Left lung (tissue), 10 donors: ENCODE measurements around the gene TPRA1. TPM values are rescaled to one million over a fixed set of nuclear protein-coding genes. Genes with fewer than 3 reads are reported as not detected.

ENCODE experiments used
- ATAC-seq: fragments of 200-7000 bp; cut with Tn5 transposase; one replicate; pipeline ENCODE4 v1.9.1; 2020; ENCODE audit warnings: moderate library complexity
- DNase-seq, 4 donors: peaks; one replicate each; pipeline ENCODE4 v3.0.0-alpha.2; 2013 to 2020
- H3K27ac ChIP-seq, 2 donors: fragments of 200-600 bp; sonication (generic) in 1 of 2; one replicate each; pipeline versions ENCODE4 v1.5.0 to v1.8.0; 2020 to 2021
- H3K27me3 ChIP-seq, 2 donors: fragments of 200-600 bp; sonication (generic) in 1 of 2; one replicate each; pipeline versions ENCODE4 v1.5.0 to v1.8.0; 2020 to 2021
- H3K36me3 ChIP-seq, 2 donors: fragments of 200-600 bp; sonication (generic) in 1 of 2; one replicate each; pipeline versions ENCODE4 v1.5.0 to v1.8.0; 2020 to 2021
- H3K4me1 ChIP-seq, 2 donors: fragments of 200-600 bp; one replicate each; pipeline ENCODE4 v1.8.0; 2021
- H3K4me3 ChIP-seq, 2 donors: fragments of 200-600 bp; sonication (generic) in 1 of 2; one replicate each; pipeline versions ENCODE4 v1.5.0 to v1.8.0; 2020 to 2021; ENCODE audit warnings: mild to moderate bottlenecking in 1 of 2
- H3K9me3 ChIP-seq, 2 donors: fragments of 200-600 bp; sonication (generic) in 1 of 2; one replicate each; pipeline versions ENCODE4 v1.5.0 to v1.8.0; 2020 to 2021
- intact Hi-C, 2 donors: fragments of 100-400 bp; cut with DNase I; formaldehyde crosslinking; loops; one replicate each; pipeline versions ENCODE4 v1.11.2 to v1.14.2; 2022
- polyA plus RNA-seq, 6 donors: library from polyadenylated mRNA; unstranded; fragments of 120-200 nt; gene quantifications; one replicate each; pipeline ENCODE4 v1.2.1, GENCODE V29; 2013; ENCODE audit not compliant: insufficient read length in 6 of 6
- total RNA-seq, 2 donors: library from RNA; stranded (reverse); fragmentation: NEBNext Ultra II Directional; extraction: Animal tissue kit (Norgen Biotek cat#: 25700); gene quantifications; one replicate each; pipeline ENCODE4 v1.2.1, GENCODE V29; 2021
- TF ChIP-seq, protein P1 (sequence below), 2 donors: fragments of 200-600 bp; sonication (generic) in 1 of 2; IDR thresholded peaks; one replicate each; pipeline versions ENCODE4 v1.5.0 to v1.8.0; 2021; ENCODE audit warnings: antibody characterized with exemption in 2 of 2
- donor health status: DM: no; HTN: yes; CAD: no.
- donor health status: DM: no; HTN: no; CAD: no.

Gene TPRA1
- total and polyA plus RNA-seq, 8 donors = 25.1 to 40.5 (median 32.0) TPM

DNA sequence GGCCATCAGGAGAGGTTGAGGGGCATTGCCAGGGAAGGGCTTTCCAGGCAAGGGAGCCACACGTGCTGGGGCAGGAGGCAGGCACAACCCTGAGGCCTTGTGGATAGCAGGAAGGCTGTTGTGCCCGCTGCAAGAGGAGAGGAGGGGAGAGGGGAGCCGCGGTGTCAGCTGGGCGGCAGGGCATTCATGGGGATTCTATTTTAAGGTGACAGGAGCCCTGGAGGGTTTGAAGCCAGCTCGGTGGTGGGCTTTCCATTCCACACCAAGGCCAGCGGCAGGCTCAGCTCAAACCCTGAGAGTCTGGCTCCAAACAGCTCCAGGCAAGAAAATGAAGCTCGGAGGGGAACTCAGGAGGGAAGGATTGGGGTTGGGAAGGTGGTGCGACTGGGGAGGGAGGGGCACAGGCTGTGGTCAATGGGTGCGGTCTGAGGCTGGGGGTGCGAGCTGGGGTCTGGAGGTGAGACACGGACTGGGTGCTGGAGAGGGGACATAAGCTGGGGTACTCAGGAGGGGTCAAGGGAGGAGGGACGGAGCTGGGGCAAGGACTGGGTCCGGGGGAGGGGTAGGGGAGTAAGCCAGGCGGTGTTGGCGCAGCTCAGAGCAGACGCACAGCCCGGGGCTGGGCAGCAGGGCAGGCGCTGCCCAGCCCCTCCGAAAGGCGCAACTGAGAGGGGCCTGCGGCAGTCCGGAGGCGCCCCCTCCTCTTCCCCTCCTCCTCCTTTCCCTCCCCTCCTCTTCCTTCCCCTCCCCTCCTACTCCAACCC lies 43.4 kb downstream of the TPRA1 start:
- Histone ChIP-seq H3K27me3 (no peaks in the 10 kb centered on the region), H3K9me3 (no peaks in the 10 kb centered on the region), H3K36me3 (no peaks in the 10 kb centered on the region), H3K4me1 (peaks cover 0 to 20% of the 10 kb centered on the region in 2 donors), H3K4me3 (peak overlapping the region; percentile 37 to 52), H3K27ac (no peak overlapping the region)
- ATAC-seq (peak; percentile 1), DNase-seq (peak in 2 of 4 donors; percentile 10 to 66)
- intact Hi-C loops = no loop called here
- TF ChIP-seq, protein P1, sequence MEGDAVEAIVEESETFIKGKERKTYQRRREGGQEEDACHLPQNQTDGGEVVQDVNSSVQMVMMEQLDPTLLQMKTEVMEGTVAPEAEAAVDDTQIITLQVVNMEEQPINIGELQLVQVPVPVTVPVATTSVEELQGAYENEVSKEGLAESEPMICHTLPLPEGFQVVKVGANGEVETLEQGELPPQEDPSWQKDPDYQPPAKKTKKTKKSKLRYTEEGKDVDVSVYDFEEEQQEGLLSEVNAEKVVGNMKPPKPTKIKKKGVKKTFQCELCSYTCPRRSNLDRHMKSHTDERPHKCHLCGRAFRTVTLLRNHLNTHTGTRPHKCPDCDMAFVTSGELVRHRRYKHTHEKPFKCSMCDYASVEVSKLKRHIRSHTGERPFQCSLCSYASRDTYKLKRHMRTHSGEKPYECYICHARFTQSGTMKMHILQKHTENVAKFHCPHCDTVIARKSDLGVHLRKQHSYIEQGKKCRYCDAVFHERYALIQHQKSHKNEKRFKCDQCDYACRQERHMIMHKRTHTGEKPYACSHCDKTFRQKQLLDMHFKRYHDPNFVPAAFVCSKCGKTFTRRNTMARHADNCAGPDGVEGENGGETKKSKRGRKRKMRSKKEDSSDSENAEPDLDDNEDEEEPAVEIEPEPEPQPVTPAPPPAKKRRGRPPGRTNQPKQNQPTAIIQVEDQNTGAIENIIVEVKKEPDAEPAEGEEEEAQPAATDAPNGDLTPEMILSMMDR (IDR thresholded peaks at IDR 0.05) = no peak

DNA sequence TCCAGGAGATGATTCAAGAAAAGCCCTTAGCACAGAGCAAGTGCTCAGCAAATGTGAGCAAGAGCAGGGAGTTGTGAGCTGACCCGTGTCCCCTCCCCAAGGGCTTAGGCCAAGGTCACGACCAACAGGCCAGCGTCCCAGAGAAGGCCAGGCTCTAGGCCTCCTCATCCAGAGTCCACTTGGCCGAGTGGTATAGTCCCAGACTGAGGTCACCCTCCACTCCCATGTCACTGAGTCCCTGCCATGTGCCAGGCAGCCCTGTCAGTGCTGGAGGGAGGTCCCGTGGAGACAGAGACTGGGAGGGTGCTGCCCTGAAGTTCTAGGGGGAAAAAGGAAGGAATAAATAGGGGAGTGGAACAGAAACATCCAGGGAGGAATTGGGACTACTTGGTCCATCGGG lies 44.0 kb downstream of the TPRA1 start:
- Histone ChIP-seq H3K4me3 (no peak overlapping the region), H3K9me3 (no peaks in the 10 kb centered on the region), H3K27ac (no peak overlapping the region), H3K4me1 (peaks cover 0 to 20% of the 10 kb centered on the region in 2 donors), H3K36me3 (no peaks in the 10 kb centered on the region), H3K27me3 (no peaks in the 10 kb centered on the region)
- intact Hi-C loops = no loop called here
- ATAC-seq (no peak), DNase-seq (peak in 1 of 4 donors; percentile 57)
- TF ChIP-seq, protein P1 (IDR thresholded peaks at IDR 0.05) = no peak

DNA sequence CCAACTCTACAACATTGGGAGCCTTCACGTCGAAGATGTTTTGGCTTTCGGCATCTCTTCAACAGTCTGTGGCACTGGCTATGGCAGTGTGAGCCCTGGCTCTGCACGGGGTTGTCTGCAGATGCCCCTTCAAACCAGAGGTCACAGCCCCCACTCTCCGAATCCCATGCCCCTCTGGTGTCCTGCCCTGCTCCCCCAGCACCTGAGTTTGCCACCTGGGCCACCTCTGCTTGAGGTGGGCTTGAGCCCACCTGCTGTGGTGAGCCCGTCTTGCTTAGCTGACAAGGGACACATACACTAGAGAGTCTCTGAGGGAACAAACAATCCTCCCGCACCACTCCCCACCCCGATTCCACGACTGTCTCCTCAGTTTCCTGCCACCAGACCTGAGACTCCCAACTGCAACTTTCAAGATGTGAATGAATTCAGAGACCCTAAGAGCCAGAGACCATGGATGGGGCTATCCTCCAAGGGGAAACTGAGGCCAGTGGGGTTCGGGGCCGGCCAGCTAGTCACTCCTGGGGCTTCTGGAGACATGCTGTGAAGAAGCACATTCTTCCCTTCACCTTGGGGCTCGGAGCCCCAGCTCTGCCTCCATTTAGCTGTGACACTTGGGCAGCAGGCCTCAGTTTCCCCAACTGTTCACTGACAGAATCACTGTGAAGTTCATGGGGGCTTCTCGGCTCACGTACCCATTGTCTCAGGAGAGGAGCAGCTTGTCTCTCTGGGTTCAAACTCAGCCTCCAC lies 44.6 kb downstream of the TPRA1 start:
- peak in 1 of 4 donors; percentile 62 for DNase-seq
- no peaks in the 10 kb centered on the region for H3K36me3 ChIP-seq
- TF ChIP-seq, protein P1 (IDR thresholded peaks at IDR 0.05) = no peak
- peaks cover 0 to 20% of the 10 kb centered on the region in 2 donors for H3K4me1 ChIP-seq
- H3K9me3 ChIP-seq = no peaks in the 10 kb centered on the region
- intact Hi-C loops = no loop called here
- no peak overlapping the region for H3K27ac ChIP-seq
- no peaks in the 10 kb centered on the region for H3K27me3 ChIP-seq
- H3K4me3 ChIP-seq = no peak overlapping the region
- ATAC-seq = no peak

DNA sequence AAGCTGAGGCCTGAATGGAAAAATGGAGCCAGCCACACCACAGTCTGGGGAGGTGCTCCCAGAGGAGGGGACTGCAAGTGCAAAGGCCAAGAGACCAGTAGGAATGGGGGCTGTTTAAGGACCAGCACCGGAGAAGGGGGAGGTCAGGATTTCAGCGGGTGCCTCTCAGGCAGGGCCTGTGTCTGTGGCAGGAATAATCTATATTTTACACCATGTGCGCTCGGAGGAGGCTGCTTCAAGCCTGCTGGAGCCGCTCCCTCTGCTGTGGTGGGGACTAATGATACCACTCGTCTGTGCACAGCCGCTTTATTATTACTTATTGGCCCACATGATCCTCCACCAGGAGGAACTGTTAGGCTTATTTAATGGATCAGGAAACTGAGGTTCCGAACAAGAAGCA lies 45.3 kb downstream of the TPRA1 start:
- no peaks in the 10 kb centered on the region for H3K36me3 ChIP-seq
- DNase-seq (peak in 1 of 4 donors; percentile 50), ATAC-seq (no peak)
- no peak overlapping the region for H3K4me3 ChIP-seq
- peaks cover 0 to 20% of the 10 kb centered on the region in 2 donors for H3K4me1 ChIP-seq
- H3K9me3 ChIP-seq = no peaks in the 10 kb centered on the region
- intact Hi-C loops = no loop called here
- TF ChIP-seq, protein P1 (IDR thresholded peaks at IDR 0.05) = no peak
- no peak overlapping the region for H3K27ac ChIP-seq
- no peaks in the 10 kb centered on the region for H3K27me3 ChIP-seq

DNA sequence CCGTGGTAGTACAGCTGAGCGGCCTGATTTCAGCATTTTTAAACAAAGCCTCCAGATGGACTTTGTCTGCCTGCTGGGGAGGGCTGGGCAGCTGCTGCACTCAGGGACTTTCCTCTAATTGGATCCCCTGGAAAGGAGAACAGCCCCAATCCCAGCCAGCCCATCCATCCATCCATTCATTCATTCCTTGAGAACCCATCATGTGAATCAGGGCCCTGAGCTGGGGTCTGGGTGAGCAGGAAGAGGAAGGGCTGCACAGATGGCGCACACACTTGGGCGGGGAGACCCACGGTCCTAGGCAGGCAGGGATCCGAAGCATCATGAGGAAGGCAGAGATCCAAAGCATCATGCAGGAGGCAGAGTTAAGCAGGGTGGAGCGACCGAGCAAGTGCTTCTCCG lies 45.7 kb downstream of the TPRA1 start:
- no peaks in the 10 kb centered on the region for H3K27me3 ChIP-seq
- H3K36me3 ChIP-seq = no peaks in the 10 kb centered on the region
- no peaks in the 10 kb centered on the region for H3K9me3 ChIP-seq
- TF ChIP-seq, protein P1 (IDR thresholded peaks at IDR 0.05) = no peak
- no peak for ATAC-seq
- intact Hi-C loops = loop anchor here in 1 of 2 donors (5.0 kb wide), 1 partner anchor 868 kb away; no protein-coding TSS in a partner anchor
- H3K4me1 ChIP-seq = peaks cover 0 to 20% of the 10 kb centered on the region in 2 donors
- no peak overlapping the region for H3K4me3 ChIP-seq
- H3K27ac ChIP-seq = no peak overlapping the region
- DNase-seq = peak in 1 of 4 donors; percentile 21
